Pancreas (tissue), 10 donors: ENCODE results near the gene CHRDL1. TPM values are rescaled to one million over a fixed set of nuclear protein-coding genes. Genes with fewer than 3 reads are reported as not detected.
A peak's percentile ranks its signal among the peaks of the same experiment; 100 is the strongest.

ENCODE experiments used
- ATAC-seq, 4 donors: fragments of 200-7000 bp; cut with Tn5 transposase; one replicate each; pipeline versions ENCODE4 v1.8.0 to v1.9.1; 2020; ENCODE audit warnings: mild to moderate bottlenecking in 4 of 4, moderate library complexity in 4 of 4
- DNase-seq, 6 donors: peaks; one replicate each; pipeline ENCODE4 v3.0.0-alpha.2; 2020
- FAIRE-seq: peaks from 2 replicates; lab custom pipeline; 2012; peaks lifted over from hg19 to GRCh38; lab: Jason Lieb, UNC
- H3K27ac ChIP-seq, 4 donors: fragments of 200-600 bp; sonication (generic); 1 replicate in 3 of 4; 2 replicates in 1 of 4; pipeline versions ENCODE4 v1.5.0 to v1.8.0; 2020
- H3K27me3 ChIP-seq, 4 donors: fragments of 200-600 bp; one replicate each; pipeline ENCODE4 v1.8.0; 2021
- H3K36me3 ChIP-seq, 3 donors: fragments of 200-600 bp; sonication (generic) in 1 of 3; one replicate each; pipeline versions ENCODE4 v1.5.0 to v1.8.0; 2020 to 2021
- H3K4me1 ChIP-seq, 3 donors: fragments of 200-600 bp; one replicate each; pipeline ENCODE4 v1.8.0; 2021
- H3K4me3 ChIP-seq, 4 donors: fragments of 200-600 bp; sonication (generic) in 2 of 4; one replicate each; pipeline versions ENCODE4 v1.5.0 to v1.8.0; 2020 to 2021
- H3K9me3 ChIP-seq, 4 donors: fragments of 200-600 bp; one replicate each; pipeline ENCODE4 v1.8.0; 2021
- WGBS, 2 donors: extraction: QIAGEN DNeasy Blood & Tissue Kit; methylation state at CpG; one replicate each; pipeline ENCODE4 v1.1.7; 2013; 5-methylcytosine and 5-hydroxymethylcytosine counted together
- intact Hi-C, 3 donors: fragments of 100-400 bp; cut with DNase I; formaldehyde crosslinking; loops; one replicate each; pipeline versions ENCODE4 v1.11.1 to v1.14.2; 2022
- polyA plus RNA-seq, 2 donors: library from polyadenylated mRNA; stranded (reverse); fragments of 200-250 nt; gene quantifications; one replicate each; pipeline ENCODE4 v1.2.3, GENCODE V29; 2013
- total RNA-seq, 6 donors: library from RNA; stranded (reverse); fragmentation: NEBNext Ultra II Directional in 4 of 6; extraction: Animal tissue kit (Norgen Biotek cat#: 25700) in 4 of 6; gene quantifications; one replicate each; pipeline versions ENCODE4 v1.2.1 to v1.2.4, GENCODE V29; 2021 to 2023
- TF ChIP-seq, protein P1 (sequence below), 4 donors: fragments of 200-600 bp; sonication (generic) in 3 of 4; IDR thresholded peaks; one replicate each; pipeline versions ENCODE4 v1.5.0 to v1.8.0; 2021; ENCODE audit warnings: antibody characterized with exemption in 4 of 4
- donor health status: healthy with polysubstance abuse.
- donor health status: DM: no; HTN: no; CAD: no; lungs with moderate emphysema.
- donor health status: DM: no; HTN: no; CAD: no.
- donor health status: control.
- donor health status: control.
- donor health status: Bipolar disorder and iron deficiency.
- donor health status: DM: yes; HTN: yes; CAD: no.
- donor health status: DM: no; HTN: no; CAD: no.
- donor health status: DM: no; HTN: no; CAD: no.
- donor health status: DM: yes; HTN: yes; CAD: no.

The CHRDL1 gene
- total and polyA plus RNA-seq, 8 donors = 1.0 to 9.6 (median 2.0) TPM

DNA sequence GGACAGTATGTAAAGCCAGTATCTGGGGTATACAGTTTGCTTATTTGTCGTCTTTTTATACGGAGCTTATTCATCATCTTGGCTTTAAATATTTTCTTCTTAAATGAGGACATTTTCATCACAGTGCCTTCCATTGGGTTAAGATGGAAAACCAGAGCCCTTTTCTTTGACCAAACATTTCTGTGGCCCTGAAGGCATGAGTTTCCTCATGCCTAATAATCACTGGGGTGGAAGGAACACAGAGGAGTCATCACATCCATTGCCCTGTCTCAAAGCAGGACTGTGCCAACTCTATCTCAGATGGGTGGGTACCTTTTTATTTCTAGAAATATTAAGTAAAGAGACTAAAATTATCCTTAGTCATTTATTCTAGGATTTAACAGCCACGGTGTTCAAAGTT, 40.0 kb downstream of the CHRDL1 start:
- no peak overlapping the region for H3K27ac ChIP-seq
- FAIRE-seq (no peak), DNase-seq (no peak), ATAC-seq (no peak)
- H3K4me3 ChIP-seq = no peak overlapping the region
- H3K27me3 ChIP-seq = peaks cover 0 to 18% (median 7%) of the 10 kb centered on the region in 4 donors
- H3K4me1 ChIP-seq = no peaks in the 10 kb centered on the region
- 73 to 84% methylated on average over 3 of the region's 3 CpGs for WGBS, 2 donors
- intact Hi-C loops = no loop called here
- no peaks in the 10 kb centered on the region for H3K9me3 ChIP-seq
- no peaks in the 10 kb centered on the region for H3K36me3 ChIP-seq
- TF ChIP-seq, protein P1, sequence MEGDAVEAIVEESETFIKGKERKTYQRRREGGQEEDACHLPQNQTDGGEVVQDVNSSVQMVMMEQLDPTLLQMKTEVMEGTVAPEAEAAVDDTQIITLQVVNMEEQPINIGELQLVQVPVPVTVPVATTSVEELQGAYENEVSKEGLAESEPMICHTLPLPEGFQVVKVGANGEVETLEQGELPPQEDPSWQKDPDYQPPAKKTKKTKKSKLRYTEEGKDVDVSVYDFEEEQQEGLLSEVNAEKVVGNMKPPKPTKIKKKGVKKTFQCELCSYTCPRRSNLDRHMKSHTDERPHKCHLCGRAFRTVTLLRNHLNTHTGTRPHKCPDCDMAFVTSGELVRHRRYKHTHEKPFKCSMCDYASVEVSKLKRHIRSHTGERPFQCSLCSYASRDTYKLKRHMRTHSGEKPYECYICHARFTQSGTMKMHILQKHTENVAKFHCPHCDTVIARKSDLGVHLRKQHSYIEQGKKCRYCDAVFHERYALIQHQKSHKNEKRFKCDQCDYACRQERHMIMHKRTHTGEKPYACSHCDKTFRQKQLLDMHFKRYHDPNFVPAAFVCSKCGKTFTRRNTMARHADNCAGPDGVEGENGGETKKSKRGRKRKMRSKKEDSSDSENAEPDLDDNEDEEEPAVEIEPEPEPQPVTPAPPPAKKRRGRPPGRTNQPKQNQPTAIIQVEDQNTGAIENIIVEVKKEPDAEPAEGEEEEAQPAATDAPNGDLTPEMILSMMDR (IDR thresholded peaks at IDR 0.05) = no peak

DNA sequence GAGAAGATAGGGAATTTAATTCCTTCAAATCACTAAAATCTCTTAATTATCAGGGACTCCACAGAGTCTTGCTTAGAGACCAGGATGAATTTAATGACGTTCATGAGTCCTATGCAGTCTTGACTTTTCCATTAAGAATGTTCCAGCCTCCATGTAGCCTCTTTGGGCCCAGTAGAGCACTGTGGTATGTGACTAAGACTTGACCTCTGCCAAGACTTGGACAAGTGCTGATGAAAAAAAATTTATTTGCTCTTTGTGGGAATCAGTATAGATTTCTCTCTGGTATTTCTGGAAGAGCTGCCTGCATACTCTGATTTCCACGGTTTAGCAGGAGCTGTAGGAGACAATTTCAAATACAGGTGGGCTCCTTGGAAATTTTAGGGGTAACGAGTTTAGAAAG, 40.6 kb downstream of the CHRDL1 start:
- Histone ChIP-seq H3K9me3 (no peaks in the 10 kb centered on the region), H3K4me1 (no peaks in the 10 kb centered on the region), H3K27me3 (peaks cover 0 to 18% (median 7%) of the 10 kb centered on the region in 4 donors), H3K4me3 (no peak overlapping the region), H3K36me3 (no peaks in the 10 kb centered on the region), H3K27ac (no peak overlapping the region)
- 41 to 56% methylated on average over 3 of the region's 3 CpGs for WGBS, 2 donors
- intact Hi-C loops = no loop called here
- ATAC-seq (no peak), DNase-seq (no peak), FAIRE-seq (no peak)
- TF ChIP-seq, protein P1 (IDR thresholded peaks at IDR 0.05) = no peak

DNA sequence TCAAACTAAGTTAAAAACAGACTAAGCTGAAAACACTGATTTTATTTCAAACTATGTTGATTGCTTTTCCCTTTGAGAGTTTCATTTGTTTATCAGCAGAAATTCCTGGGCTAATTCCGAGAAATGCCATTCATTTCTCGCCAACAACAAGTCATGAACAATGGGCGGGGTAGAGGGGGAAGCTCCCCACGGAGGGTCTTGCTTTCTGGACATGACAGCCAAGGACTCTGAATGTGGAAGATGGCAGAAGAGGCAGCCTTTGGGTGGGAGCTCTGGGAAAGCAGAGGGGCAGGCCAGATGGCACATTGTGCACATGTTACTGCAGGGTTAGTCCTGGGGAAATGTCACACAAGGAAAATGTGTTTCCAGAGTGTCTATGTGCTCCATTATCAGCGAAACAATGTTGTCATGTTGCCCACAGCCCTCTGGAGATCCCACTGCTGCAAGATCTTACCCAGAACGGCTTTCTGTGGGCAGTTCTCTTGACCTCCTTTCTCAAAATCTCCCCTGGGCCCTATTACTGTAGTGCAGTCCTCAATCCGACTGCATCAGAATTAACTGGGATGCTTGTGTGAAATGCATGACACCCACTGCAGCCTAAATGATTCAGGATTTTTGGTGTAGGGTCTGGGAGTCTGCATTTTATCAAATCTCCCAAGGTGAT, 45.0 kb downstream of the CHRDL1 start:
- Histone ChIP-seq H3K36me3 (no peaks in the 10 kb centered on the region), H3K27ac (no peak overlapping the region), H3K4me3 (no peak overlapping the region), H3K9me3 (no peaks in the 10 kb centered on the region), H3K4me1 (no peaks in the 10 kb centered on the region), H3K27me3 (peaks cover 0 to 18% (median 4%) of the 10 kb centered on the region in 4 donors)
- FAIRE-seq = no peak
- no peak for DNase-seq
- 53 to 59% methylated on average over 7 of the region's 7 CpGs for WGBS, 2 donors
- intact Hi-C loops = no loop called here
- TF ChIP-seq, protein P1 (IDR thresholded peaks at IDR 0.05) = no peak
- ATAC-seq = no peak

DNA sequence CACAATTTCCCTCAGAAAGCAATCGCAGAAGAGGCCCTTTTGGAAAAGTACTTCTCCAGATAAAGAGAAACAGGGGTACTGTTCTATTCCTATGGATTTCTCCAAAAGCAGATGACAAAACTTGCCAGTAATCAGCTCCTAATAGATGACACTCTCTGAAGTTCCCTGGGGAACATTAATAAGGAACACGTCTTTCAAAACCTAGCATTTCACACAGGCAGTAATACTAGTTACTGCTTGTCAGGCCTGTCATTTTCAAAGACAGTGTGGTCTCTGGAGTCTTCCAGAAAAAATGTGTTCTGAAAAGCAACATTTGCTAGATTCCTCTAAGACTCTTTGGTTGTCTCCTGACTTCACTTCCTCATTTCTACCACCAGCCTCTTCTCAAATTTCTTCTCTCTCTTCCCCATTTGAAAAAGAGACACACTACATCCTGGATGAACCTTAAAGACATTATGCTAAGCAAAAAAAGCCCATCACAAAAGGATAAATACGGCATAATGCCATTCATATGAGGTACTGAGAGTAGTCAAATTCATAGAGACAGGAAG, 47.3 kb downstream of the CHRDL1 start:
- ATAC-seq = peak in 1 of 4 donors; percentile 33
- no peaks in the 10 kb centered on the region for H3K36me3 ChIP-seq
- DNase-seq = no peak
- H3K27ac ChIP-seq = no peak overlapping the region
- H3K4me1 ChIP-seq = no peaks in the 10 kb centered on the region
- H3K9me3 ChIP-seq = no peaks in the 10 kb centered on the region
- 84% methylated on average over 3 of the region's 3 CpGs for WGBS, 2 donors
- H3K4me3 ChIP-seq = no peak overlapping the region
- H3K27me3 ChIP-seq = peaks cover 0 to 10% (median 5%) of the 10 kb centered on the region in 4 donors
- no peak for FAIRE-seq
- intact Hi-C loops = no loop called here
- TF ChIP-seq, protein P1 (IDR thresholded peaks at IDR 0.05) = no peak

DNA sequence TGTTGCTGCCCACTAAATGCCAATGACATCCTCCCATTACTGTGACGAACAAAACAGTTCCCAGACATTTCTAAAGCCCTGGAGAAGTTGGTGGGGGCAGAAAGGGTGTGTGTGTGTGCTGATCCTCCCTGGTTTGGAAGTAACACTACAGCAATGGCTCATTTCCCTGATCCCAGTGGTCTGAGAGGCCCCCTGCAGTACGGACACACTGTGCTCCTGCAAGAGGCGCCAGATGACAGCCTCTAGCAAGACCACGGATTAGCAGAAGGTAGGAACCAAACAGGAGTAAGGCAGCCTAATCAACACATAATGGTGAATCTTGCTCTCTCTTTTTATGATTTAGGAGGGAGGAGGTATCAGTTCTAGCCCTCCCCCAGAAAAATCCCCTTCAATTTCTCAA, 49.6 kb downstream of the CHRDL1 start:
- Histone ChIP-seq H3K27me3 (peaks cover 0 to 6% (median 1%) of the 10 kb centered on the region in 4 donors), H3K36me3 (no peaks in the 10 kb centered on the region), H3K4me3 (no peak overlapping the region), H3K9me3 (no peaks in the 10 kb centered on the region), H3K4me1 (no peaks in the 10 kb centered on the region), H3K27ac (no peak overlapping the region)
- FAIRE-seq (no peak), ATAC-seq (no peak), DNase-seq (no peak)
- WGBS, 2 donors = 43 to 67% methylated on average over 4 of the region's 4 CpGs
- TF ChIP-seq, protein P1 (IDR thresholded peaks at IDR 0.05) = no peak
- intact Hi-C loops = no loop called here
